HepG2 (cell line): Measurements from ENCODE around the gene HEXIM1. TPM values are rescaled to one million over a fixed set of nuclear protein-coding genes. Genes with fewer than 3 reads are reported as not detected.
A peak's percentile ranks its signal among the peaks of the same experiment; 100 is the strongest.

ENCODE experiments used
- ADNP ChIP-seq: sonication (generic); formaldehyde crosslinking; IDR thresholded peaks from 2 replicates; pipeline ENCODE4 v1.4.0; 2020; ENCODE audit warnings: missing genetic modification reagents
- NRL ChIP-seq: sonication (generic); formaldehyde crosslinking; IDR thresholded peaks from 2 replicates; pipeline ENCODE4 v1.5.0; 2020; ENCODE audit warnings: missing genetic modification reagents, mild to moderate bottlenecking, moderate library complexity, borderline replicate concordance
- RXRA ChIP-seq: sonication (generic); formaldehyde crosslinking; IDR thresholded peaks from 2 replicates; pipeline ENCODE4 v1.5.1; 2020; ENCODE audit warnings: missing genetic modification reagents
- RXRB ChIP-seq: IDR thresholded peaks from 2 replicates; pipeline ENCODE4 v1.6.1; 2016; ENCODE audit warnings: borderline replicate concordance, missing genetic modification reagents, missing compliant biosample characterization
- TAF15 ChIP-seq: fragments of 200-400 bp; formaldehyde crosslinking; IDR thresholded peaks from one replicate; pipeline ENCODE4 v1.6.1; 2018; ENCODE audit warnings: mild to moderate bottlenecking, low read depth, low read length; ENCODE audit not compliant: poor library complexity, severe bottlenecking
- ZKSCAN8 ChIP-seq: IDR thresholded peaks from 2 replicates; pipeline ENCODE4 v1.6.1; 2016; ENCODE audit warnings: borderline replicate concordance, missing genetic modification reagents, missing compliant biosample characterization
- ZNF777 ChIP-seq: sonication (generic); formaldehyde crosslinking; IDR thresholded peaks from 2 replicates; pipeline ENCODE4 v1.4.0; 2020; ENCODE audit warnings: missing genetic modification reagents
- polyA plus RNA-seq, 8 experiments: library from polyadenylated mRNA; depleted of rRNA in 3 of 8; stranded (reverse) in 7 of 8; unstranded in 1 of 8; fragments of >200 nt; fragmentation: Illumina TruSeq in 4 of 8; extraction: Trizol in 4 of 8; gene quantifications; 2 replicates each; pipeline versions ENCODE4 v1.2.1 to v1.2.3, GENCODE V29; 2011 to 2016; ENCODE audit warnings: low read depth in 4 of 8, missing spikeins in 1 of 8, mixed read lengths in 1 of 8; ENCODE audit not compliant: insufficient read depth in 1 of 8
- total RNA-seq, 5 experiments: library from RNA; depleted of rRNA; stranded (reverse); fragments of >200 nt; fragmentation: Illumina TruSeq; extraction: Trizol; gene quantifications; 2 replicates each; pipeline ENCODE4 v1.2.3, GENCODE V29; 2016; ENCODE audit warnings: low read depth in 1 of 5
- TF ChIP-seq, protein P1 (sequence below): sonication (generic); formaldehyde crosslinking; IDR thresholded peaks from 2 replicates; pipeline ENCODE4 v1.4.0; 2020; ENCODE audit warnings: missing genetic modification reagents, borderline replicate concordance
- TF ChIP-seq, protein P2 (sequence below): IDR thresholded peaks from 2 replicates; pipeline ENCODE4 v1.6.1; 2016
- TF ChIP-seq, protein P3 (sequence below): fragments of 450-650 bp; IDR thresholded peaks from 2 replicates; pipeline ENCODE4 v1.6.1; 2017; ENCODE audit warnings: mild to moderate bottlenecking
- TF ChIP-seq, protein P4 (sequence below): IDR thresholded peaks from 2 replicates; pipeline ENCODE4 v1.4.0; 2020; ENCODE audit warnings: mild to moderate bottlenecking, missing genetic modification reagents
- TF ChIP-seq, protein P5 (sequence below), 2 experiments: sonication (generic) in 1 of 2; formaldehyde crosslinking in 1 of 2; IDR thresholded peaks; 2 replicates each; pipeline versions ENCODE4 v1.4.0 to v1.6.1; 2018 to 2020; ENCODE audit warnings: missing genetic modification reagents in 2 of 2, borderline replicate concordance in 1 of 2, low read depth in 1 of 2, mild to moderate bottlenecking in 1 of 2, missing biosample characterization in 1 of 2

The HEXIM1 gene
- total and polyA plus RNA-seq, 2 of the 13 experiments (the other 11 are each of a cell fraction or from before 2014, with no cell fraction given): 10.5 to 16.6 TPM

DNA sequence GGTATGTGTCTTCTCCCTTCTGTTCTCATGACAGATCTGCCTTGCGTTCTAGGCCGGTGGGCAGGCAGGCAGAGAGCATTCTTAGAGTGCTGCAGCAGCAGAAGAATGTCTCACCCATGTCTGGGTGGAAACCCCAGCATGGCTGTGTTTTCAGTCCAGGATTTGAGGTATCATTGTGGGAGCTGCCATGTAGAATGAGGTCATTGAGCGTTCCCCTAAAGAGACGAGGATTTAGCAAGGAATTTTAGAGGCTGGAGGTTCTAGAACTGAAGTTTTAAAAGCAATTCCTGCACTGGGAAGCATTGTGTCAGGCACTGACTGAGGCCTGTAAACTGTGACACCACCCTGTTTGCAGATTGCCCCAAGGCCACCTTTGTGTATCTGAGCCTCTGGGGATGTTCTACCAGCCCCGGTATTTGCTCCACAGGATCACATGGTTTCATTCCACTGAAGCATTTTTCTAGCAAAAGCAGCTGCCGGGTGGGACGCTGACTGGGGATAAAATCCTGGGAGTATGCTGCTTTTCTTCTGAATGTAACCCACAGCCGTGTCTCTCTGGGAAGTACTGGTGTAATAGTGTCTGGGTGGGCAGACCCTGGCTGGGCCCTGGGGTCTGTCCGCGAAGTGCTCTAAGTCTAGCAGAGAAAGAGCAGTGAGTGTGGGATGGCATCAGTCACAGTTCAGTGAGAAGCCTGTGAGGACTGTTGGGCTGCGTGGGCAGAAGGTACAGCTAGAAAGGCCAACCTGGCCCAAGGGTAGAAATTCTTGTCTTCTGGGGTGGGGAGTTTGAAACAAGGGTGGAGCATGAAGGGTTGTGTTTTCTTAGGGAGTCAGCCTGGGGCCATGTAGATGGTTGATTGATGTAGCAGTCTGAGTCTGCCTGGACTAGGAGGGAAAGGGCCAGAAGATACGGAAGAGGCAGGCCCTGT is 46.1 kb upstream of the HEXIM1 start (continued):
- TF ChIP-seq, protein P1, sequence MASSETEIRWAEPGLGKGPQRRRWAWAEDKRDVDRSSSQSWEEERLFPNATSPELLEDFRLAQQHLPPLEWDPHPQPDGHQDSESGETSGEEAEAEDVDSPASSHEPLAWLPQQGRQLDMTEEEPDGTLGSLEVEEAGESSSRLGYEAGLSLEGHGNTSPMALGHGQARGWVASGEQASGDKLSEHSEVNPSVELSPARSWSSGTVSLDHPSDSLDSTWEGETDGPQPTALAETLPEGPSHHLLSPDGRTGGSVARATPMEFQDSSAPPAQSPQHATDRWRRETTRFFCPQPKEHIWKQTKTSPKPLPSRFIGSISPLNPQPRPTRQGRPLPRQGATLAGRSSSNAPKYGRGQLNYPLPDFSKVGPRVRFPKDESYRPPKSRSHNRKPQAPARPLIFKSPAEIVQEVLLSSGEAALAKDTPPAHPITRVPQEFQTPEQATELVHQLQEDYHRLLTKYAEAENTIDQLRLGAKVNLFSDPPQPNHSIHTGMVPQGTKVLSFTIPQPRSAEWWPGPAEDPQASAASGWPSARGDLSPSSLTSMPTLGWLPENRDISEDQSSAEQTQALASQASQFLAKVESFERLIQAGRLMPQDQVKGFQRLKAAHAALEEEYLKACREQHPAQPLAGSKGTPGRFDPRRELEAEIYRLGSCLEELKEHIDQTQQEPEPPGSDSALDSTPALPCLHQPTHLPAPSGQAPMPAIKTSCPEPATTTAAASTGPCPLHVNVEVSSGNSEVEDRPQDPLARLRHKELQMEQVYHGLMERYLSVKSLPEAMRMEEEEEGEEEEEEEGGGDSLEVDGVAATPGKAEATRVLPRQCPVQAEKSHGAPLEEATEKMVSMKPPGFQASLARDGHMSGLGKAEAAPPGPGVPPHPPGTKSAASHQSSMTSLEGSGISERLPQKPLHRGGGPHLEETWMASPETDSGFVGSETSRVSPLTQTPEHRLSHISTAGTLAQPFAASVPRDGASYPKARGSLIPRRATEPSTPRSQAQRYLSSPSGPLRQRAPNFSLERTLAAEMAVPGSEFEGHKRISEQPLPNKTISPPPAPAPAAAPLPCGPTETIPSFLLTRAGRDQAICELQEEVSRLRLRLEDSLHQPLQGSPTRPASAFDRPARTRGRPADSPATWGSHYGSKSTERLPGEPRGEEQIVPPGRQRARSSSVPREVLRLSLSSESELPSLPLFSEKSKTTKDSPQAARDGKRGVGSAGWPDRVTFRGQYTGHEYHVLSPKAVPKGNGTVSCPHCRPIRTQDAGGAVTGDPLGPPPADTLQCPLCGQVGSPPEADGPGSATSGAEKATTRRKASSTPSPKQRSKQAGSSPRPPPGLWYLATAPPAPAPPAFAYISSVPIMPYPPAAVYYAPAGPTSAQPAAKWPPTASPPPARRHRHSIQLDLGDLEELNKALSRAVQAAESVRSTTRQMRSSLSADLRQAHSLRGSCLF: no peak
- TF ChIP-seq, protein P2, sequence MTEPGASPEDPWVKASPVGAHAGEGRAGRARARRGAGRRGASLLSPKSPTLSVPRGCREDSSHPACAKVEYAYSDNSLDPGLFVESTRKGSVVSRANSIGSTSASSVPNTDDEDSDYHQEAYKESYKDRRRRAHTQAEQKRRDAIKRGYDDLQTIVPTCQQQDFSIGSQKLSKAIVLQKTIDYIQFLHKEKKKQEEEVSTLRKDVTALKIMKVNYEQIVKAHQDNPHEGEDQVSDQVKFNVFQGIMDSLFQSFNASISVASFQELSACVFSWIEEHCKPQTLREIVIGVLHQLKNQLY (CRISPR knock-in tag): no peak
- TF ChIP-seq, protein P3, sequence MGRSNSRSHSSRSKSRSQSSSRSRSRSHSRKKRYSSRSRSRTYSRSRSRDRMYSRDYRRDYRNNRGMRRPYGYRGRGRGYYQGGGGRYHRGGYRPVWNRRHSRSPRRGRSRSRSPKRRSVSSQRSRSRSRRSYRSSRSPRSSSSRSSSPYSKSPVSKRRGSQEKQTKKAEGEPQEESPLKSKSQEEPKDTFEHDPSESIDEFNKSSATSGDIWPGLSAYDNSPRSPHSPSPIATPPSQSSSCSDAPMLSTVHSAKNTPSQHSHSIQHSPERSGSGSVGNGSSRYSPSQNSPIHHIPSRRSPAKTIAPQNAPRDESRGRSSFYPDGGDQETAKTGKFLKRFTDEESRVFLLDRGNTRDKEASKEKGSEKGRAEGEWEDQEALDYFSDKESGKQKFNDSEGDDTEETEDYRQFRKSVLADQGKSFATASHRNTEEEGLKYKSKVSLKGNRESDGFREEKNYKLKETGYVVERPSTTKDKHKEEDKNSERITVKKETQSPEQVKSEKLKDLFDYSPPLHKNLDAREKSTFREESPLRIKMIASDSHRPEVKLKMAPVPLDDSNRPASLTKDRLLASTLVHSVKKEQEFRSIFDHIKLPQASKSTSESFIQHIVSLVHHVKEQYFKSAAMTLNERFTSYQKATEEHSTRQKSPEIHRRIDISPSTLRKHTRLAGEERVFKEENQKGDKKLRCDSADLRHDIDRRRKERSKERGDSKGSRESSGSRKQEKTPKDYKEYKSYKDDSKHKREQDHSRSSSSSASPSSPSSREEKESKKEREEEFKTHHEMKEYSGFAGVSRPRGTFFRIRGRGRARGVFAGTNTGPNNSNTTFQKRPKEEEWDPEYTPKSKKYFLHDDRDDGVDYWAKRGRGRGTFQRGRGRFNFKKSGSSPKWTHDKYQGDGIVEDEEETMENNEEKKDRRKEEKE: no peak
- TF ChIP-seq, protein P4, sequence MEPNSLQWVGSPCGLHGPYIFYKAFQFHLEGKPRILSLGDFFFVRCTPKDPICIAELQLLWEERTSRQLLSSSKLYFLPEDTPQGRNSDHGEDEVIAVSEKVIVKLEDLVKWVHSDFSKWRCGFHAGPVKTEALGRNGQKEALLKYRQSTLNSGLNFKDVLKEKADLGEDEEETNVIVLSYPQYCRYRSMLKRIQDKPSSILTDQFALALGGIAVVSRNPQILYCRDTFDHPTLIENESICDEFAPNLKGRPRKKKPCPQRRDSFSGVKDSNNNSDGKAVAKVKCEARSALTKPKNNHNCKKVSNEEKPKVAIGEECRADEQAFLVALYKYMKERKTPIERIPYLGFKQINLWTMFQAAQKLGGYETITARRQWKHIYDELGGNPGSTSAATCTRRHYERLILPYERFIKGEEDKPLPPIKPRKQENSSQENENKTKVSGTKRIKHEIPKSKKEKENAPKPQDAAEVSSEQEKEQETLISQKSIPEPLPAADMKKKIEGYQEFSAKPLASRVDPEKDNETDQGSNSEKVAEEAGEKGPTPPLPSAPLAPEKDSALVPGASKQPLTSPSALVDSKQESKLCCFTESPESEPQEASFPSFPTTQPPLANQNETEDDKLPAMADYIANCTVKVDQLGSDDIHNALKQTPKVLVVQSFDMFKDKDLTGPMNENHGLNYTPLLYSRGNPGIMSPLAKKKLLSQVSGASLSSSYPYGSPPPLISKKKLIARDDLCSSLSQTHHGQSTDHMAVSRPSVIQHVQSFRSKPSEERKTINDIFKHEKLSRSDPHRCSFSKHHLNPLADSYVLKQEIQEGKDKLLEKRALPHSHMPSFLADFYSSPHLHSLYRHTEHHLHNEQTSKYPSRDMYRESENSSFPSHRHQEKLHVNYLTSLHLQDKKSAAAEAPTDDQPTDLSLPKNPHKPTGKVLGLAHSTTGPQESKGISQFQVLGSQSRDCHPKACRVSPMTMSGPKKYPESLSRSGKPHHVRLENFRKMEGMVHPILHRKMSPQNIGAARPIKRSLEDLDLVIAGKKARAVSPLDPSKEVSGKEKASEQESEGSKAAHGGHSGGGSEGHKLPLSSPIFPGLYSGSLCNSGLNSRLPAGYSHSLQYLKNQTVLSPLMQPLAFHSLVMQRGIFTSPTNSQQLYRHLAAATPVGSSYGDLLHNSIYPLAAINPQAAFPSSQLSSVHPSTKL (CRISPR knock-in tag): peak; percentile 76; the same call in 1 of the 2 replicates
- TF ChIP-seq, protein P5, sequence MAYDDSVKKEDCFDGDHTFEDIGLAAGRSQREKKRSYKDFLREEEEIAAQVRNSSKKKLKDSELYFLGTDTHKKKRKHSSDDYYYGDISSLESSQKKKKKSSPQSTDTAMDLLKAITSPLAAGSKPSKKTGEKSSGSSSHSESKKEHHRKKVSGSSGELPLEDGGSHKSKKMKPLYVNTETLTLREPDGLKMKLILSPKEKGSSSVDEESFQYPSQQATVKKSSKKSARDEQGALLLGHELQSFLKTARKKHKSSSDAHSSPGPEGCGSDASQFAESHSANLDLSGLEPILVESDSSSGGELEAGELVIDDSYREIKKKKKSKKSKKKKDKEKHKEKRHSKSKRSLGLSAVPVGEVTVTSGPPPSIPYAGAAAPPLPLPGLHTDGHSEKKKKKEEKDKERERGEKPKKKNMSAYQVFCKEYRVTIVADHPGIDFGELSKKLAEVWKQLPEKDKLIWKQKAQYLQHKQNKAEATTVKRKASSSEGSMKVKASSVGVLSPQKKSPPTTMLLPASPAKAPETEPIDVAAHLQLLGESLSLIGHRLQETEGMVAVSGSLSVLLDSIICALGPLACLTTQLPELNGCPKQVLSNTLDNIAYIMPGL (CRISPR knock-in tag; IDR thresholded peaks at IDR 0.05; ENCODE audit: borderline replicate concordance in 1 of 2, low read depth in 1 of 2): no peak; a peak in 2 of 4 replicates
- TF ChIP-seq RXRB (CRISPR knock-in tag) (peak; percentile 71), ZNF777 (no peak), TAF15 (no peak), NRL (CRISPR knock-in tag) (no peak), ADNP (CRISPR knock-in tag) (no peak), RXRA (CRISPR knock-in tag) (no peak), ZKSCAN8 (CRISPR knock-in tag) (peak; percentile 31; the same call in 1 of the 2 replicates)
